Stimulated activated CD8-positive, alpha-beta memory T cell treated with anti-CD3 and anti-CD28 coated beads, Interleukin-4, amount 100 ng/mL, for 24 hours (primary cell): Measurements from ENCODE around the gene HOMER1.
"Not testable (repeated sequence)": the region's sequence is repeated elsewhere in the genome, so short reads cannot be mapped to it uniquely, and the experiment has no call there.

Experiments
- DNase-seq: peaks from one replicate; pipeline ENCODE4 v3.0.0-alpha.2; 2020; ENCODE audit warnings: low read depth

HOMER1 gene

GRCh38 chr5:79418276-79418675, 95.7 kb downstream of the HOMER1 start:
- no peak for DNase-seq

- no peak for DNase-seq
These were observed 96.4 kb downstream of the HOMER1 start for GRCh38 chr5:79417495-79417894.

- no peak for DNase-seq
These were observed 97.4 kb downstream of the HOMER1 start for GRCh38 chr5:79416499-79416898.

GRCh38 chr5:79413112-79413511, 100.8 kb downstream of the HOMER1 start:
- no peak for DNase-seq

GRCh38 chr5:79408028-79408427, 105.9 kb downstream of the HOMER1 start:
- no peak for DNase-seq

GRCh38 chr5:79407591-79407990, 106.3 kb downstream of the HOMER1 start:
- no peak for DNase-seq

GRCh38 chr5:79401216-79401615, 112.7 kb downstream of the HOMER1 start:
- DNase-seq: no peak

GRCh38 chr5:79399046-79399445, 114.9 kb downstream of the HOMER1 start:
- no peak for DNase-seq

- no peak for DNase-seq
These were observed 116.9 kb downstream of the HOMER1 start for GRCh38 chr5:79397080-79397479.

GRCh38 chr5:79396265-79396664, 117.7 kb downstream of the HOMER1 start:
- DNase-seq: no peak

- no peak for DNase-seq
These were observed 118.6 kb downstream of the HOMER1 start for GRCh38 chr5:79395296-79395695.

- DNase-seq: no peak
These were observed 121.2 kb downstream of the HOMER1 start for GRCh38 chr5:79392776-79393175.

GRCh38 chr5:79386679-79387078, 127.3 kb downstream of the HOMER1 start:
- no peak for DNase-seq

- not testable (repeated sequence) for DNase-seq
These were observed 128.8 kb downstream of the HOMER1 start for GRCh38 chr5:79385126-79385525.

GRCh38 chr5:79378510-79379186, 135.3 kb downstream of the HOMER1 start:
- DNase-seq: no peak

GRCh38 chr5:79357398-79357797, 156.5 kb downstream of the HOMER1 start:
- no peak for DNase-seq

- DNase-seq: no peak
These were observed 164.1 kb downstream of the HOMER1 start for GRCh38 chr5:79349881-79350280.

- no peak for DNase-seq
These were observed 164.9 kb downstream of the HOMER1 start for GRCh38 chr5:79349047-79349446.

- DNase-seq: no peak
These were observed 167.5 kb downstream of the HOMER1 start for GRCh38 chr5:79346420-79346824.

GRCh38 chr5:79333852-79334557, 179.9 kb downstream of the HOMER1 start:
- DNase-seq: no peak

GRCh38 chr5:79330071-79330470, 183.9 kb downstream of the HOMER1 start:
- no peak for DNase-seq

GRCh38 chr5:79329453-79329852, 184.5 kb downstream of the HOMER1 start:
- no peak for DNase-seq
